CD8-positive, alpha-beta memory T cell (primary cell): ENCODE measurements around the gene UBL5. TPM values are rescaled to one million over a fixed set of nuclear protein-coding genes. Genes with fewer than 3 reads are reported as not detected.

Experiments
- CTCF ChIA-PET: fragments of 350-600 bp; sonication (Branson Sonifier 250); formaldehyde crosslinking; loops from one replicate; lab custom pipeline; 2021; ENCODE audit warnings: antibody characterized with exemption; lab: Charles Lee
- POLR2A ChIA-PET: fragments of 350-600 bp; sonication (Branson Sonifier 250); formaldehyde crosslinking; loops from one replicate; lab custom pipeline; 2021; ENCODE audit warnings: antibody characterized with exemption; lab: Charles Lee
- DNase-seq, 5 donors: peaks; one replicate each; pipeline versions ENCODE4 v3.0.0 to v3.0.0-alpha.2; 2020 to 2022; ENCODE audit warnings: mixed read lengths in 1 of 5
- H3K27ac ChIP-seq: one replicate; pipeline ENCODE4 v1.7.0; 2013; ENCODE audit warnings: low read depth, mild to moderate bottlenecking, low read length, moderate library complexity
- H3K27me3 ChIP-seq: 2 replicates; pipeline ENCODE4 v1.7.0; 2013; ENCODE audit warnings: low read length, mild to moderate bottlenecking; ENCODE audit not compliant: insufficient read depth, poor library complexity, severe bottlenecking
- H3K36me3 ChIP-seq: 2 replicates; pipeline ENCODE4 v1.7.0; 2013; ENCODE audit warnings: mild to moderate bottlenecking, low read length, moderate library complexity; ENCODE audit not compliant: insufficient read depth
- H3K4me1 ChIP-seq: 2 replicates; pipeline ENCODE4 v1.7.0; 2013; ENCODE audit warnings: mild to moderate bottlenecking, low read length, moderate library complexity; ENCODE audit not compliant: insufficient read depth
- H3K4me3 ChIP-seq: 2 replicates; pipeline ENCODE4 v1.7.0; 2013; ENCODE audit warnings: mild to moderate bottlenecking, low read length
- H3K9me3 ChIP-seq: 2 replicates; pipeline ENCODE4 v1.7.0; 2013; ENCODE audit warnings: mild to moderate bottlenecking, low read length
- H3K27ac Mint-ChIP-seq, 8 donors: one replicate each; pipeline ENCODE4 v1.8.0; 2020 to 2021; ENCODE audit warnings: mixed read lengths in 8 of 8, mild to moderate bottlenecking in 6 of 8, inconsistent platforms in 3 of 8, moderate library complexity in 3 of 8
- H3K27me3 Mint-ChIP-seq, 2 donors: one replicate each; pipeline ENCODE4 v1.8.0; 2020 to 2021; ENCODE audit warnings: mixed read lengths in 2 of 2, mild to moderate bottlenecking in 1 of 2, moderate library complexity in 1 of 2
- H3K36me3 Mint-ChIP-seq, 3 donors: one replicate each; pipeline ENCODE4 v1.8.0; 2020 to 2021; ENCODE audit warnings: mixed read lengths in 3 of 3, inconsistent platforms in 1 of 3, mild to moderate bottlenecking in 1 of 3
- H3K4me1 Mint-ChIP-seq, 3 donors: one replicate each; pipeline ENCODE4 v1.8.0; 2020 to 2021; ENCODE audit warnings: mixed read lengths in 3 of 3, inconsistent platforms in 1 of 3, mild to moderate bottlenecking in 1 of 3
- H3K4me3 Mint-ChIP-seq, 7 donors: one replicate each; pipeline ENCODE4 v1.8.0; 2020 to 2021; ENCODE audit warnings: mixed read lengths in 7 of 7, mild to moderate bottlenecking in 6 of 7, moderate library complexity in 4 of 7, inconsistent platforms in 2 of 7
- H3K9me3 Mint-ChIP-seq, 5 donors: one replicate each; pipeline ENCODE4 v1.8.0; 2020 to 2022; ENCODE audit warnings: mixed read lengths in 5 of 5, mild to moderate bottlenecking in 3 of 5, moderate library complexity in 2 of 5, inconsistent platforms in 1 of 5
- polyA plus RNA-seq: library from polyadenylated mRNA; unstranded; fragments of 300-500 nt; fragmentation: Illumina TruSeq; gene quantifications from one replicate; pipeline ENCODE4 v1.2.3, GENCODE V29; 2021
- total RNA-seq, 2 experiments: library from RNA; stranded (reverse); gene quantifications; one replicate each; pipeline ENCODE4 v1.2.3, GENCODE V29; 2021

Gene UBL5
- total and polyA plus RNA-seq, 3 experiments from 2014 or later, result 326 to 789 (median 340) TPM

- Mint-ChIP-seq H3K9me3 (no peaks in the 10 kb centered on the region), H3K4me1 (peaks cover 20 to 25% (median 24%) of the 10 kb centered on the region in 3 donors), H3K27ac (no peak overlapping the region), H3K27me3 (no peaks in the 10 kb centered on the region), H3K36me3 (no peaks in the 10 kb centered on the region), H3K4me3 (no peak overlapping the region)
- Histone ChIP-seq H3K4me1 (peaks cover 34% of the 10 kb centered on the region), H3K4me3 (no peak overlapping the region), H3K27ac (no peak overlapping the region), H3K9me3 (no peaks in the 10 kb centered on the region), H3K27me3 (no peaks in the 10 kb centered on the region), H3K36me3 (no peaks in the 10 kb centered on the region)
- CTCF ChIA-PET, result interaction anchor here (0.7 to 1.6 kb wide), 2 partner anchors 10 to 20 kb away, joined by 3 read pairs; no protein-coding TSS in a partner anchor
- DNase-seq, result no peak
- POLR2A ChIA-PET, result interaction anchor here (0.7 kb wide), 1 partner anchor 30 kb away, joined by 6 read pairs; no protein-coding TSS in a partner anchor
Observed at GRCh38 chr19:9868983-9869617, 41.4 kb downstream of the UBL5 start.

GRCh38 chr19:9871626-9872338 is 44.1 kb downstream of the UBL5 start:
- H3K9me3 Mint-ChIP-seq, result no peaks in the 10 kb centered on the region
- no peak for DNase-seq
- Histone ChIP-seq H3K9me3 (no peaks in the 10 kb centered on the region), H3K36me3 (no peaks in the 10 kb centered on the region), H3K27ac (no peak overlapping the region), H3K4me3 (no peak overlapping the region), H3K4me1 (peaks cover 9% of the 10 kb centered on the region), H3K27me3 (no peaks in the 10 kb centered on the region)
- H3K27me3 Mint-ChIP-seq, result peaks cover 0 to 2% of the 10 kb centered on the region in 2 donors
- peak overlapping the region in 1 of 8 donors; percentile 24 for H3K27ac Mint-ChIP-seq
- H3K36me3 Mint-ChIP-seq, result no peaks in the 10 kb centered on the region
- no peak overlapping the region for H3K4me3 Mint-ChIP-seq
- POLR2A ChIA-PET, result no interaction called here
- peaks cover 2 to 6% (median 2%) of the 10 kb centered on the region in 3 donors for H3K4me1 Mint-ChIP-seq
- CTCF ChIA-PET, result no interaction called here

GRCh38 chr19:9872618-9873242 is 45.0 kb downstream of the UBL5 start:
- H3K4me1 Mint-ChIP-seq, result no peaks in the 10 kb centered on the region
- Histone ChIP-seq H3K9me3 (no peaks in the 10 kb centered on the region), H3K27ac (no peak overlapping the region), H3K4me1 (no peaks in the 10 kb centered on the region), H3K27me3 (no peaks in the 10 kb centered on the region), H3K4me3 (no peak overlapping the region), H3K36me3 (no peaks in the 10 kb centered on the region)
- CTCF ChIA-PET, result no interaction called here
- H3K27me3 Mint-ChIP-seq, result peaks cover 0 to 2% of the 10 kb centered on the region in 2 donors
- DNase-seq, result no peak
- no peaks in the 10 kb centered on the region for H3K9me3 Mint-ChIP-seq
- POLR2A ChIA-PET, result interaction anchor here (0.6 kb wide), 1 partner anchor 229 kb away, joined by 3 read pairs; no protein-coding TSS in a partner anchor
- H3K27ac Mint-ChIP-seq, result peak overlapping the region in 2 of 8 donors; percentile 1 to 17
- no peak overlapping the region for H3K4me3 Mint-ChIP-seq
- H3K36me3 Mint-ChIP-seq, result no peaks in the 10 kb centered on the region

DNA sequence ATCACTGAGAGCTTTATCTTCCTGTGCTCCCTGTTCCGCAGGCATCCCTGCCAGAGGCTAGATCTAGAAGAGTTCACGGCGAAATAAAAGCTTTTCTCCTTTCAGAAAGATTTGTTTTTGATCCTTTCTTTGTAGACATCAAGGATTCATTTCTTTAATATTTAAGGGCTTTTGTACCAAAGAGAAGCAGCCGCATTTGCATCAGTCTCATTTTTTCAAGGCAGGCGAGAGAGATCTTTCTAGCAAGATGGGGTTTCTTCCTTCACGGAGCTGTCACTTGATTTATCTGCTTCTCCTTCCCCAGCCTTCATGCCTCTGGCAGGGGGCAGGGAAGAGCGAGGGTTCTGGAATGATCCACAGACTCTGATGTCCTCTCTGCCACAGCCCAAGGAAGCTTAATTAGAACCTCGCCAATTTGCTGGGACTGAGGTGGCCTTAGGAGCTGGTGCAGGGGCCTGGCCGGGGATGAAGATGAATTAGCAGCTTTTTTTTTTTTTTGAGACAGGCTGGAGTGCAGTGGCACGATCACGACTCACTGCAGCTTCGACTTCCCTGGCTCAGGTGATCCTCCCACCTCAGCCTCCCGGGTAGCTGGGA is 47.4 kb downstream of the UBL5 start:
- Histone ChIP-seq H3K27ac (no peak overlapping the region), H3K4me3 (no peak overlapping the region), H3K9me3 (no peaks in the 10 kb centered on the region), H3K36me3 (no peaks in the 10 kb centered on the region), H3K27me3 (no peaks in the 10 kb centered on the region), H3K4me1 (no peaks in the 10 kb centered on the region)
- POLR2A ChIA-PET, result interaction anchor here (1.1 kb wide), 1 partner anchor 206 kb away, joined by 4 read pairs; no protein-coding TSS in a partner anchor
- peaks cover 0 to 2% of the 10 kb centered on the region in 2 donors for H3K27me3 Mint-ChIP-seq
- no peak overlapping the region for H3K4me3 Mint-ChIP-seq
- H3K9me3 Mint-ChIP-seq, result no peaks in the 10 kb centered on the region
- H3K36me3 Mint-ChIP-seq, result no peaks in the 10 kb centered on the region
- H3K27ac Mint-ChIP-seq, result peak overlapping the region in 1 of 8 donors; percentile 65
- H3K4me1 Mint-ChIP-seq, result no peaks in the 10 kb centered on the region
- DNase-seq, result no peak
- CTCF ChIA-PET, result interaction anchor here (1.2 to 1.4 kb wide), 2 partner anchors 9 to 152 kb away, joined by 3 read pairs; no protein-coding TSS in a partner anchor

DNA sequence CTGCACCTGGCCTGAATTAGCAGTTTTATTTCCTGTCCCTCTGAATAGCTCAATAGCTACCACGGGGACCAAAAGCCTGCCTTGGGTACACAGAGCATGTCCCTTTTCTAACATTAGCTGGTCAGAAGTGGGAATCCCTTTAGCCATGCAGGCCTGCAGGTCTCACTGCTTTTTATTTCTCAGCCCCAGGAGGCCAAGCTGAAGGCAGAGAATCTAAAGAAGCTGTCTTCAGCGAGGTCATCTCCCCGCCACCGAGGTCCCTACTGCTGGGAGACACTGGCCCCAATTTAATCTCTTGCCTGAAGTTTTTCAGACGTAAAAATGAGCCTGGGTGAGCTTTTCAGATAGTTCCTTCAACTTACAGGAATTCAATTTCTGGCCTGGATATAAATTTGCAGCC is 48.1 kb downstream of the UBL5 start:
- H3K36me3 Mint-ChIP-seq, result no peaks in the 10 kb centered on the region
- H3K9me3 Mint-ChIP-seq, result no peaks in the 10 kb centered on the region
- no peak overlapping the region for H3K27ac Mint-ChIP-seq
- ChIA-PET CTCF (interaction anchor here (1.2 kb wide), 1 partner anchor 152 kb away, joined by 3 read pairs; no protein-coding TSS in a partner anchor), POLR2A (interaction anchor here (1.1 kb wide), 1 partner anchor 205 kb away, joined by 4 read pairs; no protein-coding TSS in a partner anchor)
- Histone ChIP-seq H3K36me3 (no peaks in the 10 kb centered on the region), H3K4me1 (no peaks in the 10 kb centered on the region), H3K9me3 (no peaks in the 10 kb centered on the region), H3K27me3 (no peaks in the 10 kb centered on the region), H3K27ac (no peak overlapping the region), H3K4me3 (no peak overlapping the region)
- H3K27me3 Mint-ChIP-seq, result peaks cover 0 to 2% of the 10 kb centered on the region in 2 donors
- H3K4me1 Mint-ChIP-seq, result no peaks in the 10 kb centered on the region
- DNase-seq, result no peak
- H3K4me3 Mint-ChIP-seq, result no peak overlapping the region

DNA sequence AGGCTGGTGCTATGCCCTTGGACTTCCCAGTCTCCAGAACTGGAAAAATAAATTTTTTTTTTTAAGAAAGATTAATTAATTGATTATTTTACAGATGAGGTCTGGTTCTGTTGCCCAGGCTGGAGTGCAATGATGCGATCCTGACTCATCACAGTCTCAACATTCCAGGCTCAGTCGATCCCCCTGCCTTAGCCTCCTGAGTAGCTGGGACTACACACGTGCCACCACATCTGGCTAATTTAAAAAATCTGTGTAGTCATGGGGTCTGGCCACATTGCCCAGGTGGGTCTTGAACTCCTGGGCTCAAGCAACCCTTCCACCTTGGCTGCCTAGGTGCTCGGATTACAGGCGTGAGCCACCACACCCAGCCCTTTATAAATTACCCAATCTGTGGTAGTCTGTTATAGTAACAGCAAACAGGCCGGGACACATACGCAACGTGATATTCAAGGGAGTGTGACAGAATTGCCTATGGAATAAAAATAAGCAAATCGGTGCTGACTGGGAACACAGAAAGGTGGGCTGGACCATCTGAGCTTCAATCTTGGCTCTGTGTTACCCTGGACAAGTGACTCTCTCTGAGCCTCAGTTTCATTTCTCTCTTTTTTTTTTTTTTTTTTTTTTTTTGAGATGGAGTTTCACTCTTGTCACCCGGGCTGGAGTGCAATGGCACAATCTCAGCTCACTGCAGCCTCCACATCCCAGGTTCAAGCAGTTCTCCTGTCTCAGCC is 50.2 kb downstream of the UBL5 start:
- POLR2A ChIA-PET, result no interaction called here

DNA sequence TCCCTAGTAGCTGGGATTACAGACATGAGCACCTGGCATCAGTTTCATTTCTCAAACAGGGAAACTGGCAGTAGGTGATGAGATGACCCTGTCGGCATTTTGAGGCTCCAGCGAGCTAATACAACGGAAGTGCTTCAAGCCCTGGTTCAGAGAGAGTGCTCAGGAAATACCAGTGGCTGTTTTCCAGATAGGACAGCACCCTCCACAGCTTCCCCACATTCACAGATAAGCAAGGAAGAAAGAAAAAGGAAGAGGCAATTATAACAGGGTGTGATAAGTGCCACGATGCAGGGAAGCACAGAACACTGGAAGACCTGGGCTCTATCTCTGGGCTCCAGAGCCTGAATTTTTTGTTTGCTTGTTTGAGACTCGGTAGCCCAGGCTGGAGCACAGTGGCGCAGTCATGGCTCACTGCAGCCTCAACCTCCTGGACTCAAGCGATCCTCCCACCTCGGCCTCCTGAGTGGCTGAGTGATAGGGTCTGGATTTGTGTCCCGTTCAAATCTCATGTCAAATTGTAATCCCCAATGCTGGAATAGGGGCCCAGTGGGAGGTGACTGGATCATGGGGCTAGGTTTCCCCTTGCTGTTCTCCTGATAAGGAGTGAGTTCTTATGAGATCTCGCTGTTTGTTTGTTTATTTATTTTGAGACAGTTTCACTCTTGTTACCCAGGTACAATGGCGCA is 50.9 kb downstream of the UBL5 start:
- Mint-ChIP-seq H3K4me1 (no peaks in the 10 kb centered on the region), H3K36me3 (no peaks in the 10 kb centered on the region), H3K27ac (no peak overlapping the region), H3K4me3 (no peak overlapping the region), H3K27me3 (peaks cover 0 to 2% of the 10 kb centered on the region in 2 donors), H3K9me3 (no peaks in the 10 kb centered on the region)
- Histone ChIP-seq H3K4me1 (no peaks in the 10 kb centered on the region), H3K9me3 (no peaks in the 10 kb centered on the region), H3K4me3 (no peak overlapping the region), H3K36me3 (no peaks in the 10 kb centered on the region), H3K27me3 (no peaks in the 10 kb centered on the region), H3K27ac (no peak overlapping the region)
- CTCF ChIA-PET, result interaction anchor here (0.7 kb wide), 1 partner anchor 986 kb away, joined by 5 read pairs; no protein-coding TSS in a partner anchor
- DNase-seq, result no peak
- POLR2A ChIA-PET, result no interaction called here

More for the DNA sequence above, 50.2 kb downstream of the UBL5 start:
- Mint-ChIP-seq H3K9me3 (no peaks in the 10 kb centered on the region), H3K27me3 (peaks cover 0 to 2% of the 10 kb centered on the region in 2 donors), H3K27ac (no peak overlapping the region), H3K4me3 (no peak overlapping the region), H3K36me3 (no peaks in the 10 kb centered on the region), H3K4me1 (no peaks in the 10 kb centered on the region)
- CTCF ChIA-PET, result interaction anchor here (0.7 kb wide), 1 partner anchor 985 kb away, joined by 5 read pairs; no protein-coding TSS in a partner anchor
- H3K36me3 ChIP-seq, result no peaks in the 10 kb centered on the region
- DNase-seq, result no peak
- no peak overlapping the region for H3K27ac ChIP-seq
- no peaks in the 10 kb centered on the region for H3K4me1 ChIP-seq
- H3K4me3 ChIP-seq, result no peak overlapping the region
- H3K27me3 ChIP-seq, result no peaks in the 10 kb centered on the region
- no peaks in the 10 kb centered on the region for H3K9me3 ChIP-seq
